ENCODE results near the gene ADAM15. TPM values are rescaled to one million over a fixed set of nuclear protein-coding genes. Genes with fewer than 3 reads are reported as not detected.

The ADAM15 gene
- polyA plus RNA-seq, 1 of the 3 experiments (the other 2 are of a cell fraction) = 60.1 TPM

DNA sequence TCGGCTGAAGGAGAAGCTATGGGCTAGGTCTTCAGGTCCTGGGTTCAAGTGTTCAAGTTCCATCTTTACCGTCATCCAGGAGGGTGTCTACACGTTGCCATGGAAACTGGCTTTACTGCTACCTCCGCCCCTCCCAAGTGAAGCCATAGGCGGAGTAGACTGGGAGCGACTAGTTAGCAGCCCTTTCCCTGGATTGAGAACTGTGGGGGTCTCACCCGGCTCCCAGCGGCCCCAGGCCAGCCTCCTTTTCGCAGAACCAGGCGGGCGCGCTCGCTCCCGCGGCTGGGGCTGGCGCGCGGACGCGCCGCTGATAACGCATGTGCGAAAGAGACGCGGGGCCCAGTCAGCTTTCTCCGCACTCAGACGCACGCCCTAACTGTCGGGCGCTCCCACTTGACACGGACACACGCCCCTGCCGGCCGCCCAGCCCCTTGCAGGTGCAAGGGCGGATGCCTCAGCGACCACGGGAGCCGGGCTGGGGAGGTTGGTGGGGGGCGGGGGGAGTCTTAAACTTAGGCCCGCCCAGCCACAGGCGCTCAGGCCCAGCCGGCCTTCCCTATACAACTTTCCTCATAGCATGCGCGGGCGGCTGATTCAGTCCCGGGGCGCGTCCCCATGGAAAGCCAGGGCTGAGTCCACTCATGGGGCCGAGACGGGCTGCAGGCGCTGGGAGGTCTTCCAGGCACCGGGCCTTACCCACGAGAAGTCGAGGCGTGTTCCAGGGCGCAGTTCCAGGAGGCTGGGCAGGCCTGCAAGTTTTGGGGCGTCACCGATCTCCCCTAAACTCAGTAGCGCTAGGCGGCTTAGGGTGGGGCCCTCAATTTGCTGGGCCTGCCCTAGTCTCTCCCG is 19.8 kb downstream of the ADAM15 start:
- Histone ChIP-seq H3K9me2 (no peaks in the 10 kb centered on the region), H3K4me2 (no peak overlapping the region), H3K9ac (no peak overlapping the region), H3K4me1 (ENCODE audit: control insufficient read depth in 1 of 2, insufficient read depth in 2 of 2, low read depth in 1 of 2, low read length in 1 of 2) (peaks cover 0 to 21% of the 10 kb centered on the region in 2 experiments; a peak in 1 of 4 replicates), H3K9me3 (no peaks in the 10 kb centered on the region), H2AFZ (ENCODE audit: low read depth) (no peak overlapping the region), H3K27ac (ENCODE audit: low read depth in 2 of 2, low read length in 1 of 2) (peak overlapping the region in 1 of 2 experiments; percentile 51; a peak in 1 of 4 replicates), H3K36me3 (replicated peaks in 1 of 2; ENCODE audit: control insufficient read depth in 1 of 2, insufficient read depth in 2 of 2, low read length in 1 of 2) (peaks cover 0 to 12% of the 10 kb centered on the region in 2 experiments), H3K79me2 (ENCODE audit: insufficient read depth) (peaks cover 6% of the 10 kb centered on the region; the same call in 1 of the 2 replicates), H3F3A (replicated peaks; ENCODE audit: insufficient read depth) (peaks cover 3% of the 10 kb centered on the region), H3K27me3 (ENCODE audit: insufficient read depth) (no peaks in the 10 kb centered on the region), H4K20me1 (ENCODE audit: insufficient read depth) (no peaks in the 10 kb centered on the region), H3K4me3 (ENCODE audit: low read depth in 2 of 2, low read length in 1 of 2) (peak overlapping the region in 1 of 2 experiments; percentile 32; a peak in 2 of 4 replicates)
- CTCF ChIA-PET = interaction anchor here (0.9 to 29.9 kb wide), 15 partner anchors 7 to 536 kb away, joined by 3 to 573 read pairs (median 5); partner anchors contain the start of genes ADAM15, DCST1, DCST2 and EFNA3
- DNase-seq = peak; percentile 90
- WGBS (ENCODE audit: low lambda C conversion rate) = 33% methylated on average over 30 of the region's 61 CpGs
- POLR2A ChIA-PET = interaction anchor here (0.5 to 2.0 kb wide), 4 partner anchors 8 to 27 kb away, joined by 3 to 8 read pairs (median 4); partner anchors contain the start of gene EFNA3
- TF ChIP-seq MXI1 (IDR thresholded peaks at IDR 0.05; ENCODE audit: low read depth, low read length) (peak; percentile 81), TAF1 (IDR thresholded peaks at IDR 0.05; ENCODE audit: borderline replicate concordance, low read depth, low read length) (no peak), GABPA (IDR thresholded peaks at IDR 0.05; ENCODE audit: low read depth) (no peak), RFX5 (IDR thresholded peaks at IDR 0.05; ENCODE audit: low read length) (no peak), GATA2 (CRISPR knock-in tag; IDR thresholded peaks at IDR 0.05) (peak; percentile 29; the same call in 1 of the 2 replicates)
- TF ChIP-seq, protein P1, sequence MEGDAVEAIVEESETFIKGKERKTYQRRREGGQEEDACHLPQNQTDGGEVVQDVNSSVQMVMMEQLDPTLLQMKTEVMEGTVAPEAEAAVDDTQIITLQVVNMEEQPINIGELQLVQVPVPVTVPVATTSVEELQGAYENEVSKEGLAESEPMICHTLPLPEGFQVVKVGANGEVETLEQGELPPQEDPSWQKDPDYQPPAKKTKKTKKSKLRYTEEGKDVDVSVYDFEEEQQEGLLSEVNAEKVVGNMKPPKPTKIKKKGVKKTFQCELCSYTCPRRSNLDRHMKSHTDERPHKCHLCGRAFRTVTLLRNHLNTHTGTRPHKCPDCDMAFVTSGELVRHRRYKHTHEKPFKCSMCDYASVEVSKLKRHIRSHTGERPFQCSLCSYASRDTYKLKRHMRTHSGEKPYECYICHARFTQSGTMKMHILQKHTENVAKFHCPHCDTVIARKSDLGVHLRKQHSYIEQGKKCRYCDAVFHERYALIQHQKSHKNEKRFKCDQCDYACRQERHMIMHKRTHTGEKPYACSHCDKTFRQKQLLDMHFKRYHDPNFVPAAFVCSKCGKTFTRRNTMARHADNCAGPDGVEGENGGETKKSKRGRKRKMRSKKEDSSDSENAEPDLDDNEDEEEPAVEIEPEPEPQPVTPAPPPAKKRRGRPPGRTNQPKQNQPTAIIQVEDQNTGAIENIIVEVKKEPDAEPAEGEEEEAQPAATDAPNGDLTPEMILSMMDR (IDR thresholded peaks at IDR 0.05) = peak; percentile 25; the same call in 1 of the 2 replicates
- TF ChIP-seq, protein P2, sequence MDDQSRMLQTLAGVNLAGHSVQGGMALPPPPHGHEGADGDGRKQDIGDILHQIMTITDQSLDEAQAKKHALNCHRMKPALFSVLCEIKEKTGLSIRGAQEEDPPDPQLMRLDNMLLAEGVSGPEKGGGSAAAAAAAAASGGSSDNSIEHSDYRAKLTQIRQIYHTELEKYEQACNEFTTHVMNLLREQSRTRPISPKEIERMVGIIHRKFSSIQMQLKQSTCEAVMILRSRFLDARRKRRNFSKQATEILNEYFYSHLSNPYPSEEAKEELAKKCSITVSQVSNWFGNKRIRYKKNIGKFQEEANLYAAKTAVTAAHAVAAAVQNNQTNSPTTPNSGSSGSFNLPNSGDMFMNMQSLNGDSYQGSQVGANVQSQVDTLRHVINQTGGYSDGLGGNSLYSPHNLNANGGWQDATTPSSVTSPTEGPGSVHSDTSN (IDR thresholded peaks at IDR 0.05) = no peak

GRCh38 chr1:155071701-155072100 is 20.6 kb downstream of the ADAM15 start:
- H3F3A ChIP-seq (replicated peaks; ENCODE audit: insufficient read depth) = peaks cover 3% of the 10 kb centered on the region
- H3K27ac ChIP-seq (ENCODE audit: low read depth in 2 of 2, low read length in 1 of 2) = no peak overlapping the region
- no peaks in the 10 kb centered on the region for H4K20me1 ChIP-seq (ENCODE audit: insufficient read depth)
- H3K9me2 ChIP-seq = no peaks in the 10 kb centered on the region
- H2AFZ ChIP-seq (ENCODE audit: low read depth) = no peak overlapping the region
- POLR2A ChIA-PET = interaction anchor here (1.1 kb wide), 1 partner anchor 9 kb away, joined by 4 read pairs; no protein-coding TSS in a partner anchor
- H3K4me3 ChIP-seq (ENCODE audit: low read depth in 2 of 2, low read length in 1 of 2) = no peak overlapping the region
- H3K4me2 ChIP-seq = no peak overlapping the region
- 93% methylated on average over 14 of the region's 14 CpGs for WGBS (ENCODE audit: low lambda C conversion rate)
- CTCF ChIA-PET = interaction anchor here (0.7 to 29.9 kb wide), 10 partner anchors 11 to 101 kb away, joined by 3 to 573 read pairs (median 5); partner anchors contain the start of genes ADAM15, DCST1, DCST2 and KRTCAP2
- peaks cover 0 to 11% of the 10 kb centered on the region in 2 experiments for H3K36me3 ChIP-seq (replicated peaks in 1 of 2; ENCODE audit: control insufficient read depth in 1 of 2, insufficient read depth in 2 of 2, low read length in 1 of 2)
- peak; percentile 44 for DNase-seq
- H3K27me3 ChIP-seq (ENCODE audit: insufficient read depth) = no peaks in the 10 kb centered on the region
- no peak overlapping the region for H3K9ac ChIP-seq
- no peak for TF ChIP-seq MEF2A (IDR thresholded peaks at IDR 0.05; ENCODE audit: borderline replicate concordance, low read depth)
- no peak for TF ChIP-seq RCOR1 (IDR thresholded peaks at IDR 0.05; ENCODE audit: low read length)
- no peak for TF ChIP-seq NRF1 (IDR thresholded peaks at IDR 0.05; ENCODE audit: low read depth, low read length)
- TF ChIP-seq TCF12 (IDR thresholded peaks at IDR 0.05) = no peak
- no peak for TF ChIP-seq SMC3 (IDR thresholded peaks at IDR 0.05; ENCODE audit: low read depth, low read length)
- TF ChIP-seq RXRA (IDR thresholded peaks at IDR 0.05; ENCODE audit: borderline replicate concordance, low read depth) = no peak
- TF ChIP-seq USF1 (IDR thresholded peaks at IDR 0.05; ENCODE audit: borderline replicate concordance, low read depth) = no peak
- TF ChIP-seq USF2 (IDR thresholded peaks at IDR 0.05; ENCODE audit: borderline replicate concordance, low read depth, low read length) = no peak
- no peak for TF ChIP-seq EP300 (IDR thresholded peaks at IDR 0.05; ENCODE audit: borderline replicate concordance in 1 of 2, low read depth in 1 of 2, low read length in 1 of 2)
- no peak for TF ChIP-seq TEAD4 (IDR thresholded peaks at IDR 0.05; ENCODE audit: borderline replicate concordance, insufficient read depth)
- TF ChIP-seq FOXM1 (IDR thresholded peaks at IDR 0.05; ENCODE audit: low read depth) = no peak
- no peak for TF ChIP-seq ELF1 (IDR thresholded peaks at IDR 0.05)
- TF ChIP-seq FOXJ3 (CRISPR knock-in tag; IDR thresholded peaks at IDR 0.05) = no peak
- TF ChIP-seq TAF1 (IDR thresholded peaks at IDR 0.05; ENCODE audit: borderline replicate concordance, low read depth, low read length) = no peak
- no peak for TF ChIP-seq RAD21 (IDR thresholded peaks at IDR 0.05; ENCODE audit: low read length)
- H3K79me2 ChIP-seq (ENCODE audit: insufficient read depth) = no peaks in the 10 kb centered on the region
- no peaks in the 10 kb centered on the region for H3K9me3 ChIP-seq
- H3K4me1 ChIP-seq (ENCODE audit: control insufficient read depth in 1 of 2, insufficient read depth in 2 of 2, low read depth in 1 of 2, low read length in 1 of 2) = peaks cover 0 to 21% of the 10 kb centered on the region in 2 experiments; a peak in 1 of 4 replicates

Measured in SK-N-SH (cell line).